ENCODE results near the gene SLC25A21.

Gene SLC25A21

GRCh38 chr14:36646664-36647416 is 525.6 kb downstream of the SLC25A21 start:
- TF ChIP-seq REST (IDR thresholded peaks at IDR 0.05; ENCODE audit: insufficient read depth in 1 of 2, low read depth in 2 of 2, low read length in 2 of 2) (no peak), SIN3A (IDR thresholded peaks at IDR 0.05; ENCODE audit: borderline replicate concordance, insufficient read depth, low read length) (no peak)

- TF ChIP-seq SIN3A (IDR thresholded peaks at IDR 0.05; ENCODE audit: borderline replicate concordance, insufficient read depth, low read length) (no peak), FOXP2 (optimal IDR thresholded peaks at IDR 0.05; ENCODE audit: borderline replicate concordance, extremely low read depth, extremely low read length, insufficient read depth) (no peak), TAF1 (IDR thresholded peaks at IDR 0.05; ENCODE audit: borderline replicate concordance, insufficient read depth, low read length) (no peak), REST (IDR thresholded peaks at IDR 0.05; ENCODE audit: insufficient read depth in 1 of 2, low read depth in 2 of 2, low read length in 2 of 2) (no peak), POLR2AphosphoS5 (IDR thresholded peaks at IDR 0.05; ENCODE audit: low read depth, low read length) (no peak)
Measured at GRCh38 chr14:36633580-36633979, 538.8 kb downstream of the SLC25A21 start.
